ENCODE data around the gene GSTA1. TPM values are rescaled to one million over a fixed set of nuclear protein-coding genes. Genes with fewer than 3 reads are reported as not detected.
"Not testable (repeated sequence)": the region's sequence is repeated elsewhere in the genome, so short reads cannot be mapped to it uniquely, and the experiment has no call there.

The GSTA1 gene
- total RNA-seq, 6 donors from 2014 or later: 1.2 to 60.9 (median 8.3) TPM

DNA sequence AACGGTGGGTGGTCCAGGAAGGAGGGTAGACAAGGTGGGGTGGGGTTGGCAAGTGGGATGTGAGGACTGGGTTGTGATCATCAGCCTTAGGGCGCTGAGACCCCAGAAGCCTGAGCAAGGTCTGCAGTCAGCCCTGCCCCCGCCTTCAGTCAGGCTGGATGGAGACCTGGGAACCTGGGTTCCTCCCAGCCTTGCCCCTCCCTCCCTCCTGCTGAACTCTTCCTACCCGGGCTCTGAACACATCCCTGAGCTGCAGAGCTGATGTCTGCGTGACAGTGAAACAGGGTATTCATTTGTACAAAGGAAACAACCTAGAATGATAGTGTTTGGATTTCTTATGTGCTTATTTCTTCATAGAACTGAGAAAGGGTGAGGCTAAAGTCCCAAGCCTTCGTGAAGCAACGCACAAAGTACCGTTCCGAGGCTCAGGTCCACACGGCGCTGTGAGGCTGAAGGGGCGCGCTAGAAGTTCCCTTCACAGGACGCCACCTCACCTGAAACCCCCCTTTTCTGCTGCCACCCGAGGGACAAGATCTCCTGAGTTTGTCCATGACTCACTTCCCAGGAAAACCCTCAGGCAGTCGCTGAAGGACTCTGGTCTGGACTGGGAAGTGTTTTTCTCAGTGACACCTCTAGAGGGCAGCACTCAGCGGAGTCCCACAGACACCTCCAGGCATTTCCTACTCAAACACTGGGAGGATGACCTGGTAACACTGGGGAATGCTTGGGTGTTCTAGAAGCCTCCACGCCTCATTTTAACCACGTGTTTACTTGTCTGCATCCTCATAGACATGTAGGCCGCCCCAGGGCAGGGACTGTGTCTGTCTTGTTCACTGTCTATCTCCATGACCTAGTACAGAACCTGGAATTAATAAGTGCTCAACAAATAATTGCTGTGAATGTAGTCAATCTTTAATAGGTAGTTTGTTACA is 35.8 kb upstream of the GSTA1 start:
- H3K9me3 ChIP-seq: no peaks in the 10 kb centered on the region
- DNase-seq (peak; percentile 32 to 75), ATAC-seq (ENCODE audit: low FRiP score in 2 of 2) (peak; percentile 88 to 91)
- peaks cover 0 to 6% (median 0%) of the 10 kb centered on the region in 4 donors for H3K4me1 ChIP-seq
- TF ChIP-seq EP300 (IDR thresholded peaks at IDR 0.05): no peak
- TF ChIP-seq CTCF (IDR thresholded peaks at IDR 0.05): peak; percentile 15 to 69 (median 60)
- no peaks in the 10 kb centered on the region for H3K27me3 ChIP-seq
- 64 to 69% methylated on average over 18 to 20 of the region's 20 CpGs for WGBS, 2 donors
- H3K36me3 ChIP-seq: no peaks in the 10 kb centered on the region
- H3K4me3 ChIP-seq: no peak overlapping the region
- no peak overlapping the region for H3K27ac ChIP-seq

DNA sequence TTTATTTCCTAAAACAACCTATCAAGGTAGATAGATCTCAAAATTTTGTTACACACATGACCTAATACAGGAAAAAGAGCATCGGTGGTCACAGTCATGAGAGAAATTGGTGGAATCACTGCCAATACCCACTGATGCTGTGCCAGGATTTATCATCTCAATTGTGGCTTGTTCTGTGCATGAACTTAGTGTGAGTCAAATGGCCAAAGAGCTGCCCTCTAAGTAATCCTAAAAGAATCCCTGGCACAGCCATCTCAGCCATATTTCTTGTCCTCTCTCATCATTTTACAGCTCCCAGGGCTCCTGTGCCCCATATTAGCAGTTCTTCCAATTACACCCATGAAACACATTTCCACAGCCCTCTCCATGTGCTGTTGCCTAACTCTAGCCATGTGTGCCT is 30.9 kb upstream of the GSTA1 start:
- peaks cover 0 to 2% (median 0%) of the 10 kb centered on the region in 4 donors for H3K4me1 ChIP-seq
- H3K27me3 ChIP-seq: no peaks in the 10 kb centered on the region
- H3K9me3 ChIP-seq: no peaks in the 10 kb centered on the region
- TF ChIP-seq CTCF (IDR thresholded peaks at IDR 0.05): no peak
- no peak for TF ChIP-seq EP300 (IDR thresholded peaks at IDR 0.05)
- no peak for TF ChIP-seq POLR2A (IDR thresholded peaks at IDR 0.05)
- no peak for TF ChIP-seq POLR2AphosphoS5 (IDR thresholded peaks at IDR 0.05)
- no peaks in the 10 kb centered on the region for H3K36me3 ChIP-seq
- WGBS, 2 donors: 78 to 100% methylated on average over 1 of the region's 1 CpG
- no peak overlapping the region for H3K27ac ChIP-seq
- no peak for DNase-seq
- no peak overlapping the region for H3K4me3 ChIP-seq
- no peak for ATAC-seq (ENCODE audit: low FRiP score in 2 of 2)

- DNase-seq, H3K36me3 ChIP-seq, H3K27me3 ChIP-seq, H3K4me3 ChIP-seq, H3K9me3 ChIP-seq, H3K4me1 ChIP-seq, H3K27ac ChIP-seq: not testable (repeated sequence)
- 90 to 91% methylated on average over 4 of the region's 4 CpGs for WGBS, 2 donors
- ATAC-seq (ENCODE audit: low FRiP score in 2 of 2): peak in 1 of 2 donors; percentile 21
These were observed 27.3 kb upstream of the GSTA1 start for GRCh38 chr6:52830869-52831268.

- H3K4me3 ChIP-seq: no peak overlapping the region
- DNase-seq (peak in 1 of 2 donors; percentile 72), ATAC-seq (ENCODE audit: low FRiP score in 2 of 2) (peak in 1 of 2 donors; percentile 52)
- no peaks in the 10 kb centered on the region for H3K9me3 ChIP-seq
- no peak overlapping the region for H3K27ac ChIP-seq
- H3K36me3 ChIP-seq: no peaks in the 10 kb centered on the region
- H3K4me1 ChIP-seq: no peaks in the 10 kb centered on the region
- no peak for TF ChIP-seq EP300 (IDR thresholded peaks at IDR 0.05)
- TF ChIP-seq CTCF (IDR thresholded peaks at IDR 0.05): no peak
- no peak for TF ChIP-seq POLR2A (IDR thresholded peaks at IDR 0.05)
- no peak for TF ChIP-seq POLR2AphosphoS5 (IDR thresholded peaks at IDR 0.05)
- H3K27me3 ChIP-seq: no peaks in the 10 kb centered on the region
- 84 to 88% methylated on average over 7 to 26 of the region's 37 CpGs for whole genome bisulfite sequencing, 2 donors
These were observed 25.6 kb upstream of the GSTA1 start for GRCh38 chr6:52829046-52829817.

DNA sequence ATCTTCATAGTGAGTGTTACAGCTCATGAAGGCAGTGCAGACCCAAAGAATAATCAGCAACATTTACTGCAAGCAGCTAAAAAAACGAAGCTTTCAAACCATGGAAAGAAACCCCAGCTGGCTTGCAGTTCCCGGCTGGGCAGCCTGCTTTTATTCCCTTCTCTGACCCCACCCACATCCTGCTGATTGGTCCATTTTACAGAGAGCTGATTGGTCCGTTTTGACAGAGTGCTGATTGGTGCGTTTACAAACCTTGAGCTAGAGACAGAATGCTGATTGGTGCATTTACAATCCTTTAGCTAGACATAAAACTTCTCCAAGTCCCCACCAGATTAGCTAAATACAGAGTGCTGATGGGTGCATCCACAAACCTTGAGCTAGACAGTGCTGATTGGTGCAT is 25.0 kb upstream of the GSTA1 start:
- not testable (repeated sequence) for H3K27me3 ChIP-seq; ATAC-seq (ENCODE audit: low FRiP score in 2 of 2); H3K27ac ChIP-seq; H3K9me3 ChIP-seq; DNase-seq; H3K36me3 ChIP-seq; H3K4me3 ChIP-seq; H3K4me1 ChIP-seq
- 94 to 95% methylated on average over 4 of the region's 4 CpGs for WGBS, 2 donors

DNA sequence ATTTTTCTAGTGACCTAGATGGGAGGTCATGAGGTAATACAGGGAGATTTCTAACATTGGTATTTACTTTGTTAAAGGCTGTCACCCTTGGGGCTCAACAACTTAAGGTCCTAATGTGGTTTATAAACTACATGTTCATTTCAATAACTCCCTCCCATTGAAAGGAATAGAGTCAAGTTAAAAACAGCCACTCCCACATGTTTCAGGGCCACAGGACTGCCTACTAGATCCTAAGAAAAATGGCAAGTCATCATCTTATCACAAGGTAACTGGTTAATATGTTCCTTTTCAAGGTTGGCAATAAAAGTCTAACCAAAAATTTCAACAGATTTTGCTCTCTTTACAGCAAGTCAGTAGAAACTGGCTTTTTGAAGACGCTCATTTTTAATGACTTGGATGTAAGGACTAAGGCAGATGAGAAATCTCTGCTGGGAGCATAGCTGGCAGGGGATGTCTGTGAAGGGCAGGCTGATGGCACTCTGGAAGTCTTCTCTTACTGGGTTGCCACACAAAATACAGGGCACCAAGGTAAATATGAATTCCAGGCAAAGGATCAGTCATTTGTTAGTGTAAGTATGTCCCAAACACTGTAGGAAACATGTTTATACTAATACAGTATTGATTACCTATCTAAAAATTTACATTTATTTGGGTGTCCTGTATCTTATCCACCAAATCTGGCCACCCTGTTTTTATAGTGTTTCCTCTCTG is 23.6 kb upstream of the GSTA1 start:
- H3K4me1 ChIP-seq; H3K27ac ChIP-seq; H3K4me3 ChIP-seq; H3K9me3 ChIP-seq; H3K27me3 ChIP-seq; DNase-seq; H3K36me3 ChIP-seq; ATAC-seq (ENCODE audit: low FRiP score in 2 of 2): not testable (repeated sequence)
- WGBS, 2 donors: 89 to 94% methylated on average over 1 of the region's 1 CpG
